K562 (cell line): ENCODE data around the gene IFI16. TPM values are rescaled to one million over a fixed set of nuclear protein-coding genes. Genes with fewer than 3 reads are reported as not detected.

ENCODE experiments used
- ELF2 ChIP-seq: fragments of 250-450 bp; sonication (Bioruptor Pico); IDR thresholded peaks from 2 replicates; pipeline ENCODE4 v1.5.0; 2021; ENCODE audit warnings: mild to moderate bottlenecking
- FOXK2 ChIP-seq, 2 experiments: fragments of 450-650 bp; IDR thresholded peaks in 1 of 2; conservative IDR thresholded peaks in 1 of 2; 2 replicates each; pipeline ENCODE4 v1.6.1; 2016; ENCODE audit warnings: low read depth in 2 of 2, mild to moderate bottlenecking in 1 of 2
- HDAC3 ChIP-seq: fragments of 450-650 bp; IDR thresholded peaks from 2 replicates; pipeline ENCODE4 v1.6.1; 2018; ENCODE audit warnings: borderline replicate concordance, mild to moderate bottlenecking, moderate library complexity; ENCODE audit not compliant: partially characterized antibody
- KHSRP ChIP-seq: fragments of 450-650 bp; IDR thresholded peaks from 2 replicates; pipeline ENCODE4 v1.6.1; 2017
- RHOXF2B ChIP-seq: fragments of 250-450 bp; sonication (Bioruptor Pico); conservative IDR thresholded peaks from 2 replicates; pipeline ENCODE4 v1.5.1; 2021
- SETDB1 ChIP-seq: IDR thresholded peaks from one replicate; pipeline ENCODE4 v1.6.1; 2012; ENCODE audit warnings: low read length, control low read depth, inconsistent platforms
- TGIF2 ChIP-seq: sonication (generic); formaldehyde crosslinking; IDR thresholded peaks from 2 replicates; pipeline ENCODE4 v1.8.1; 2022; ENCODE audit warnings: mild to moderate bottlenecking, missing genetic modification reagents, moderate library complexity
- polyA plus RNA-seq, 8 experiments: library from polyadenylated mRNA; depleted of rRNA in 4 of 8; stranded (reverse) in 5 of 8; unstranded in 3 of 8; fragments of >200 nt; fragmentation: Nextera tagmentation in 2 of 8; fragmentation: Illumina TruSeq in 1 of 8; extraction: Ambion mirVana in 2 of 8; extraction: Trizol in 1 of 8; gene quantifications; 2 replicates each; pipeline versions ENCODE4 v1.2.1 to v1.2.3, GENCODE V29; 2011 to 2014; ENCODE audit warnings: inconsistent platforms in 1 of 8, missing spikeins in 1 of 8
- total RNA-seq, 7 experiments: library from RNA; depleted of rRNA in 6 of 7; stranded (reverse); fragments of >200 nt in 6 of 7; fragmentation: Illumina TruSeq in 2 of 7; extraction: Trizol in 2 of 7; gene quantifications; 2 replicates each; pipeline versions ENCODE4 v1.2.1 to v1.2.3, GENCODE V29; 2011 to 2021; ENCODE audit warnings: low replicate concordance in 1 of 7
- TF ChIP-seq, protein P1 (sequence below), 2 experiments: fragments of 450-650 bp; formaldehyde crosslinking in 1 of 2; IDR thresholded peaks; 2 replicates each; pipeline versions ENCODE4 v1.4.0 to v1.6.1; 2014 to 2020; ENCODE audit warnings: mild to moderate bottlenecking in 2 of 2, borderline replicate concordance in 1 of 2, low read depth in 1 of 2
- TF ChIP-seq, protein P2 (sequence below): fragments of 450-650 bp; formaldehyde crosslinking; IDR thresholded peaks from 2 replicates; pipeline ENCODE4 v1.4.0; 2020; ENCODE audit warnings: mild to moderate bottlenecking, moderate library complexity

IFI16 gene
- total and polyA plus RNA-seq, 9 of the 15 experiments (the other 6 are each of a cell fraction or from before 2014, with no cell fraction given): 0.70 to 2.8 (median 1.6) TPM

DNA sequence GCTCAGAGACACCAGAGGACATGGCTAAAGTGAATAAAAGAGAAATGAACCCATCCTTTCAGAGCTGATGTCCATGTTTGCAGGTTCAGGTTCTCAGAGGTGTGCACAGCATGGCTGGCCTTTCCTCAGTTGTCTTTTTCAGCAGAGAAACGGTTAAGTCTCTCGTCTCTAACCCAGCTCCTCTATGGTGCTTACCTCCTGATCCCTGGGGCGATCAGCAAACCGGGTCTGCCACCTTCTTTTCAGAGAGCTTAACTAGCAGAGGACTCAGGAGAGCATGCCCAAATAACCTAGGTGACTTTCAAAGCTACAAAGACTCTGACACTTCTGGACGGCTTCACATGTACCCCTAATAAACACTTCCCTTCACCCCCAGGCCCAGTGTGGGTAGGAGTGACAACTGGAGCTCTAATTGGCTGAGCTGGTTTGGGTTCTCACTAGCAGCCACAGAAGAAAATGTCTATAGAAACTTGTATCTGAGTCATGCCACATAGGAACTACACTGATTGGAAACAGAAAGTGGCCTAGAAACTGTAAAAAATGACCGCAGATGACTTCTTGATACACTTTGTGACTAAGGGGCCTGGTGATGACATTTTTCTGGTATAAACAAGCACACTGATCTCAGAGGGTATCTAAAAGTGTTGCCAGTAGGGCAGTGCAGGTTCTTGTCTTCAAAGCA is 66.9 kb downstream of the IFI16 start, which contains the start of gene AIM2 (continued):
- TF ChIP-seq, protein P1, sequence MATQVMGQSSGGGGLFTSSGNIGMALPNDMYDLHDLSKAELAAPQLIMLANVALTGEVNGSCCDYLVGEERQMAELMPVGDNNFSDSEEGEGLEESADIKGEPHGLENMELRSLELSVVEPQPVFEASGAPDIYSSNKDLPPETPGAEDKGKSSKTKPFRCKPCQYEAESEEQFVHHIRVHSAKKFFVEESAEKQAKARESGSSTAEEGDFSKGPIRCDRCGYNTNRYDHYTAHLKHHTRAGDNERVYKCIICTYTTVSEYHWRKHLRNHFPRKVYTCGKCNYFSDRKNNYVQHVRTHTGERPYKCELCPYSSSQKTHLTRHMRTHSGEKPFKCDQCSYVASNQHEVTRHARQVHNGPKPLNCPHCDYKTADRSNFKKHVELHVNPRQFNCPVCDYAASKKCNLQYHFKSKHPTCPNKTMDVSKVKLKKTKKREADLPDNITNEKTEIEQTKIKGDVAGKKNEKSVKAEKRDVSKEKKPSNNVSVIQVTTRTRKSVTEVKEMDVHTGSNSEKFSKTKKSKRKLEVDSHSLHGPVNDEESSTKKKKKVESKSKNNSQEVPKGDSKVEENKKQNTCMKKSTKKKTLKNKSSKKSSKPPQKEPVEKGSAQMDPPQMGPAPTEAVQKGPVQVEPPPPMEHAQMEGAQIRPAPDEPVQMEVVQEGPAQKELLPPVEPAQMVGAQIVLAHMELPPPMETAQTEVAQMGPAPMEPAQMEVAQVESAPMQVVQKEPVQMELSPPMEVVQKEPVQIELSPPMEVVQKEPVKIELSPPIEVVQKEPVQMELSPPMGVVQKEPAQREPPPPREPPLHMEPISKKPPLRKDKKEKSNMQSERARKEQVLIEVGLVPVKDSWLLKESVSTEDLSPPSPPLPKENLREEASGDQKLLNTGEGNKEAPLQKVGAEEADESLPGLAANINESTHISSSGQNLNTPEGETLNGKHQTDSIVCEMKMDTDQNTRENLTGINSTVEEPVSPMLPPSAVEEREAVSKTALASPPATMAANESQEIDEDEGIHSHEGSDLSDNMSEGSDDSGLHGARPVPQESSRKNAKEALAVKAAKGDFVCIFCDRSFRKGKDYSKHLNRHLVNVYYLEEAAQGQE (IDR thresholded peaks at IDR 0.05; ENCODE audit: borderline replicate concordance): no peak
- TF ChIP-seq, protein P1 (CRISPR knock-in tag; IDR thresholded peaks at IDR 0.05; ENCODE audit: low read depth): no peak
- TF ChIP-seq ELF2 (CRISPR knock-in tag) (no peak), HDAC3 (peak; percentile 42), KHSRP (0 out of 2 replicates have a peak, but pooled peaks have one; percentile 12), RHOXF2B (CRISPR knock-in tag) (no peak), TGIF2 (no peak), FOXK2 (conservative IDR thresholded peaks at IDR 0.05 in 1 of 2, IDR thresholded peaks at IDR 0.05 in 1 of 2; ENCODE audit: low read depth in 2 of 2) (peak; percentile 71 to 78), SETDB1 (no peak)
- TF ChIP-seq, protein P2, sequence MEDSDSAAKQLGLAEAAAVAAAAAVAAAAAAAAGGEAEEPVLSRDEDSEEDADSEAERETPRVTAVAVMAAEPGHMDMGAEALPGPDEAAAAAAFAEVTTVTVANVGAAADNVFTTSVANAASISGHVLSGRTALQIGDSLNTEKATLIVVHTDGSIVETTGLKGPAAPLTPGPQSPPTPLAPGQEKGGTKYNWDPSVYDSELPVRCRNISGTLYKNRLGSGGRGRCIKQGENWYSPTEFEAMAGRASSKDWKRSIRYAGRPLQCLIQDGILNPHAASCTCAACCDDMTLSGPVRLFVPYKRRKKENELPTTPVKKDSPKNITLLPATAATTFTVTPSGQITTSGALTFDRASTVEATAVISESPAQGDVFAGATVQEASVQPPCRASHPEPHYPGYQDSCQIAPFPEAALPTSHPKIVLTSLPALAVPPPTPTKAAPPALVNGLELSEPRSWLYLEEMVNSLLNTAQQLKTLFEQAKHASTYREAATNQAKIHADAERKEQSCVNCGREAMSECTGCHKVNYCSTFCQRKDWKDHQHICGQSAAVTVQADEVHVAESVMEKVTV (CRISPR knock-in tag): no peak
